GM19467 (cell line): ENCODE measurements around the gene DISP1.

Experiments
- ATAC-seq: cut with Tn5 transposase; IDR thresholded peaks from one replicate; pipeline ENCODE4 v1.9.1; 2021; ENCODE audit warnings: mild to moderate bottlenecking, moderate library complexity; ENCODE audit not compliant: unreplicated experiment

DISP1 gene

GRCh38 chr1:222814536-222815439 lies at the start of gene DISP1:
TSS of gene DISP1 (plus strand) at chr1:222815039. CDS start at chr1:222942824, 127,785 bp downstream.
- peak; percentile 97 for ATAC-seq

GRCh38 chr1:222767152-222767571 lies 47.7 kb upstream of the DISP1 start:
- no peak for ATAC-seq

- no peak for ATAC-seq
These were observed 46.2 kb upstream of the DISP1 start for GRCh38 chr1:222768592-222768991.

- ATAC-seq = no peak
These were observed 45.7 kb upstream of the DISP1 start for GRCh38 chr1:222769181-222769580.

- ATAC-seq = no peak
These were observed 44.7 kb upstream of the DISP1 start for GRCh38 chr1:222769971-222770620.

- peak; percentile 79 for ATAC-seq
These were observed 41.9 kb upstream of the DISP1 start for GRCh38 chr1:222772996-222773379.

- ATAC-seq = no peak
These were observed 37.4 kb upstream of the DISP1 start for GRCh38 chr1:222777463-222777862.

- no peak for ATAC-seq
These were observed 36.9 kb upstream of the DISP1 start for GRCh38 chr1:222777977-222778376.

GRCh38 chr1:222781251-222781650 lies 33.6 kb upstream of the DISP1 start:
- ATAC-seq = no peak

- no peak for ATAC-seq
These were observed 31.8 kb upstream of the DISP1 start for GRCh38 chr1:222783051-222783450.

GRCh38 chr1:222784371-222784770 lies 30.5 kb upstream of the DISP1 start:
- ATAC-seq = no peak

- no peak for ATAC-seq
These were observed 29.9 kb upstream of the DISP1 start for GRCh38 chr1:222784916-222785315.

GRCh38 chr1:222785529-222785928 lies 29.3 kb upstream of the DISP1 start:
- no peak for ATAC-seq

GRCh38 chr1:222786121-222786520 lies 28.7 kb upstream of the DISP1 start:
- ATAC-seq = no peak

- no peak for ATAC-seq
These were observed 27.1 kb upstream of the DISP1 start for GRCh38 chr1:222787729-222788128.

GRCh38 chr1:222788402-222789156 lies 26.3 kb upstream of the DISP1 start:
- ATAC-seq = no peak

- no peak for ATAC-seq
These were observed 24.7 kb upstream of the DISP1 start for GRCh38 chr1:222790115-222790514.

GRCh38 chr1:222790520-222790919 lies 24.3 kb upstream of the DISP1 start:
- no peak for ATAC-seq

GRCh38 chr1:222791006-222791710 lies 23.7 kb upstream of the DISP1 start:
- no peak for ATAC-seq

GRCh38 chr1:222792744-222793143 lies 22.1 kb upstream of the DISP1 start:
- ATAC-seq = no peak
